ENCODE results near the gene IQSEC1.

The IQSEC1 gene

GRCh38 chr3:13085081-13085845, 12.0 kb upstream of the IQSEC1 start:
- no peak for DNase-seq

GRCh38 chr3:13083898-13084297, 10.7 kb upstream of the IQSEC1 start:
- no peak for DNase-seq

- DNase-seq: no peak
Measured at GRCh38 chr3:13083254-13083653, 10.0 kb upstream of the IQSEC1 start.

GRCh38 chr3:13082677-13083076, 9.4 kb upstream of the IQSEC1 start:
- DNase-seq: no peak

GRCh38 chr3:13081603-13082360, 8.6 kb upstream of the IQSEC1 start:
- no peak for DNase-seq

- no peak for DNase-seq
Measured at GRCh38 chr3:13080591-13080990, 7.4 kb upstream of the IQSEC1 start.

- no peak for DNase-seq
Measured at GRCh38 chr3:13080026-13080425, 6.8 kb upstream of the IQSEC1 start.

GRCh38 chr3:13079510-13079909, 6.3 kb upstream of the IQSEC1 start:
- no peak for DNase-seq

GRCh38 chr3:13079051-13079450, 5.8 kb upstream of the IQSEC1 start:
- DNase-seq: no peak

- peak in 1 of 2 experiments; percentile 27 for DNase-seq
Measured at GRCh38 chr3:13078163-13078905, 5.1 kb upstream of the IQSEC1 start.

- peak in 1 of 2 experiments; percentile 7 for DNase-seq
Measured at GRCh38 chr3:13077431-13078162, 4.4 kb upstream of the IQSEC1 start.

GRCh38 chr3:13075986-13076654, 2.9 kb upstream of the IQSEC1 start:
- DNase-seq: no peak

- DNase-seq: no peak
Measured at GRCh38 chr3:13075318-13075717, 2.1 kb upstream of the IQSEC1 start.

- DNase-seq: no peak
Measured at GRCh38 chr3:13074006-13074375, 762 bp upstream of the IQSEC1 start.

GRCh38 chr3:13072600-13073325, 466 bp downstream of the IQSEC1 start:
- DNase-seq: no peak

- DNase-seq: no peak
Measured at GRCh38 chr3:13072239-13072599, 1.0 kb downstream of the IQSEC1 start.

GRCh38 chr3:13071695-13072094, 1.5 kb downstream of the IQSEC1 start:
- no peak for DNase-seq

GRCh38 chr3:13070391-13071070, 2.7 kb downstream of the IQSEC1 start:
- DNase-seq: no peak

GRCh38 chr3:13069495-13069894, 3.7 kb downstream of the IQSEC1 start:
- no peak for DNase-seq

GRCh38 chr3:13068269-13069010, 4.8 kb downstream of the IQSEC1 start:
- DNase-seq: no peak
